H1 (cell line): ENCODE data around the gene IER3IP1. TPM values are rescaled to one million over a fixed set of nuclear protein-coding genes. Genes with fewer than 3 reads are reported as not detected.

ENCODE experiments used
- ATF2 ChIP-seq: IDR thresholded peaks from 2 replicates; pipeline ENCODE4 v1.6.1; 2012; ENCODE audit warnings: low read length, inconsistent platforms
- BACH1 ChIP-seq: IDR thresholded peaks from 2 replicates; pipeline ENCODE4 v1.6.1; 2012; ENCODE audit warnings: low read length, improper control_type of control experiment
- CHD7 ChIP-seq: fragments of 300-600 bp; sonication (generic); IDR thresholded peaks from 2 replicates; pipeline ENCODE4 v1.7.1; 2012; ENCODE audit warnings: low read length, moderate library complexity, mild to moderate bottlenecking, inconsistent platforms; ENCODE audit not compliant: insufficient replicate concordance
- HDAC6 ChIP-seq: IDR thresholded peaks from one replicate; pipeline ENCODE4 v1.7.1; 2012; ENCODE audit warnings: low read depth, mild to moderate bottlenecking, inconsistent platforms, low read length, moderate library complexity
- SAP30 ChIP-seq: fragments of 300-600 bp; sonication (generic); IDR thresholded peaks from 2 replicates; pipeline ENCODE4 v1.7.1; 2012; ENCODE audit warnings: low read length, moderate library complexity, mild to moderate bottlenecking, inconsistent platforms; ENCODE audit not compliant: insufficient read depth, insufficient replicate concordance
- SP1 ChIP-seq: IDR thresholded peaks from 2 replicates; pipeline ENCODE4 v1.6.1; 2011; ENCODE audit warnings: low read depth, low read length
- polyA plus RNA-seq, 7 experiments: library from polyadenylated mRNA; depleted of rRNA in 3 of 7; stranded (reverse) in 5 of 7; unstranded in 2 of 7; fragments of >200 nt in 5 of 7; fragments of 200-250 nt in 2 of 7; gene quantifications; 1 replicate in 5 of 7; 2 replicates in 1 of 7; 4 replicates in 1 of 7; pipeline versions ENCODE4 v1.2.1 to v1.2.3, GENCODE V29; 2011 to 2013; ENCODE audit warnings: missing spikeins in 2 of 7, mixed read lengths in 2 of 7
- total RNA-seq: library from RNA; stranded (reverse); fragmentation: NEBNext Ultra II Directional; extraction: Animal tissue kit (Norgen Biotek cat#: 25700); gene quantifications from 2 replicates; pipeline ENCODE4 v1.2.1, GENCODE V29; 2021

The IER3IP1 gene
- total and polyA plus RNA-seq, 2 of the 8 experiments (the other 6 are each of a cell fraction or from before 2014, with no cell fraction given), result 6.0 to 8.5 TPM

GRCh38 chr18:47120428-47120827 lies 55.7 kb downstream of the IER3IP1 start (continued):
- TF ChIP-seq CHD7, result no peak
- no peak for TF ChIP-seq SP1
- no peak for TF ChIP-seq HDAC6
- no peak for TF ChIP-seq SAP30
- no peak for TF ChIP-seq BACH1
- no peak for TF ChIP-seq ATF2
